ENCODE measurements around the gene ROR2. TPM values are rescaled to one million over a fixed set of nuclear protein-coding genes. Genes with fewer than 3 reads are reported as not detected.

The ROR2 gene
- total RNA-seq, 1 experiment from 2014 or later = 5.9 TPM

DNA sequence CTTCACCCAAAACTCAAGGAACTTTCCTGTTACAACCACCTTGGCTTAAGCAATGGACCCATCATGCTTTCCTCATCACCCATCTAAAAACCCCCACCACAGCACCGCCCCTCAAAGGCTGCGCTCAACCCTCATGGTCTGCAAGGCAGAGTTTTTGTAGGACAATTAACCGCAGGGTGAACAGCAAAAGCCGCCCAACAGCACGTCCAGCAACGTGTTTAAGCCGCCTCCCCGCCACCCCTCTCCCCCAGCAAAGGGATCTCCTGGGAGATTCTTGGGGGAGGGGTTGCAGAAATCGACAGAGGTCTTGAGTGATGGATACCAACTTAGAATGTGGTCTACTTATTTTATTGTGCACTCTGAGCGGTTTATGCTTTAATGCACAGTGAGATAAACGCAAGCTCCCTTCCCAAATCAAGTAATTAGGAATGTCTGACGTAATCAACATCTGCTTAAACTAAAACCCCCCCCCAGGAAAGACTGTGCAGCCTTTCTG, 1.9 kb downstream of the ROR2 start:
- Histone ChIP-seq H3K27ac (ENCODE audit: low read length) (no peak overlapping the region), H3K36me3 (ENCODE audit: control insufficient read depth, insufficient read depth, low read length) (peaks cover 3% of the 10 kb centered on the region; the same call in 1 of the 2 replicates), H3K4me1 (ENCODE audit: control insufficient read depth, insufficient read depth, low read length) (peaks cover 4% of the 10 kb centered on the region; the same call in 1 of the 2 replicates), H3K4me3 (ENCODE audit: low read depth in 2 of 2, low read length in 2 of 2) (peak overlapping the region; percentile 44 to 48), H3K9me3 (ENCODE audit: control insufficient read depth, insufficient read depth, low read depth, low read length) (no peaks in the 10 kb centered on the region), H3K27me3 (ENCODE audit: control insufficient read depth, insufficient read depth, low read length) (peaks cover 4% of the 10 kb centered on the region; the same call in 1 of the 2 replicates)
- ATAC-seq = no peak
- no peak for DNase-seq (ENCODE audit: low read depth, low spot score)
- in situ Hi-C loops (cut with HindIII; ENCODE audit: low pct_unique_long_range_greater_than_20kb, low sequenced_read_pairs) = no loop called here
- TF ChIP-seq, protein P1, sequence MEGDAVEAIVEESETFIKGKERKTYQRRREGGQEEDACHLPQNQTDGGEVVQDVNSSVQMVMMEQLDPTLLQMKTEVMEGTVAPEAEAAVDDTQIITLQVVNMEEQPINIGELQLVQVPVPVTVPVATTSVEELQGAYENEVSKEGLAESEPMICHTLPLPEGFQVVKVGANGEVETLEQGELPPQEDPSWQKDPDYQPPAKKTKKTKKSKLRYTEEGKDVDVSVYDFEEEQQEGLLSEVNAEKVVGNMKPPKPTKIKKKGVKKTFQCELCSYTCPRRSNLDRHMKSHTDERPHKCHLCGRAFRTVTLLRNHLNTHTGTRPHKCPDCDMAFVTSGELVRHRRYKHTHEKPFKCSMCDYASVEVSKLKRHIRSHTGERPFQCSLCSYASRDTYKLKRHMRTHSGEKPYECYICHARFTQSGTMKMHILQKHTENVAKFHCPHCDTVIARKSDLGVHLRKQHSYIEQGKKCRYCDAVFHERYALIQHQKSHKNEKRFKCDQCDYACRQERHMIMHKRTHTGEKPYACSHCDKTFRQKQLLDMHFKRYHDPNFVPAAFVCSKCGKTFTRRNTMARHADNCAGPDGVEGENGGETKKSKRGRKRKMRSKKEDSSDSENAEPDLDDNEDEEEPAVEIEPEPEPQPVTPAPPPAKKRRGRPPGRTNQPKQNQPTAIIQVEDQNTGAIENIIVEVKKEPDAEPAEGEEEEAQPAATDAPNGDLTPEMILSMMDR (IDR thresholded peaks at IDR 0.05) = no peak
- TF ChIP-seq SIN3A (IDR thresholded peaks at IDR 0.05; ENCODE audit: borderline replicate concordance, insufficient read depth, low read depth, low read length) (no peak), TCF7L2 (IDR thresholded peaks at IDR 0.05; ENCODE audit: low read depth, low read length) (no peak), POLR2AphosphoS5 (IDR thresholded peaks at IDR 0.05; ENCODE audit: low read depth, low read length) (no peak), REST (IDR thresholded peaks at IDR 0.05; ENCODE audit: insufficient read depth in 1 of 2, low read depth in 2 of 2, low read length in 1 of 2) (no peak)
- no TSS peak for BruUV-seq (replicated peaks)
- POLR2A ChIA-PET = no interaction called here
- CTCF ChIA-PET = no interaction called here
- intact Hi-C loops (cut with micrococcal nuclease; ENCODE audit: unreplicated experiment) = no loop called here

GRCh38 chr9:91946653-91947488, 3.2 kb downstream of the ROR2 start:
- POLR2A ChIA-PET = no interaction called here

More at GRCh38 chr9:91946653-91947488, 3.2 kb downstream of the ROR2 start:
- BruUV-seq (replicated peaks) = no TSS peak
- Histone ChIP-seq H3K9me3 (ENCODE audit: control insufficient read depth, insufficient read depth, low read depth, low read length) (no peaks in the 10 kb centered on the region), H3K27me3 (ENCODE audit: control insufficient read depth, insufficient read depth, low read length) (peaks cover 4% of the 10 kb centered on the region; the same call in 1 of the 2 replicates), H3K27ac (ENCODE audit: low read length) (no peak overlapping the region), H3K4me3 (ENCODE audit: low read depth in 2 of 2, low read length in 2 of 2) (no peak overlapping the region), H3K36me3 (ENCODE audit: control insufficient read depth, insufficient read depth, low read length) (peaks cover 3% of the 10 kb centered on the region; the same call in 1 of the 2 replicates), H3K4me1 (ENCODE audit: control insufficient read depth, insufficient read depth, low read length) (peaks cover 4% of the 10 kb centered on the region; the same call in 1 of the 2 replicates)
- CTCF ChIA-PET = interaction anchor here (0.5 kb wide), 1 partner anchor 181 kb away, joined by 3 read pairs; no protein-coding TSS in a partner anchor
- no peak for DNase-seq (ENCODE audit: low read depth, low spot score)
- no peak for ATAC-seq
- intact Hi-C loops (cut with micrococcal nuclease; ENCODE audit: unreplicated experiment) = no loop called here
- TF ChIP-seq, protein P1 (IDR thresholded peaks at IDR 0.05) = no peak
- TF ChIP-seq SIN3A (IDR thresholded peaks at IDR 0.05; ENCODE audit: borderline replicate concordance, insufficient read depth, low read depth, low read length) = no peak
- no peak for TF ChIP-seq TCF7L2 (IDR thresholded peaks at IDR 0.05; ENCODE audit: low read depth, low read length)
- TF ChIP-seq POLR2AphosphoS5 (IDR thresholded peaks at IDR 0.05; ENCODE audit: low read depth, low read length) = no peak
- TF ChIP-seq REST (IDR thresholded peaks at IDR 0.05; ENCODE audit: insufficient read depth in 1 of 2, low read depth in 2 of 2, low read length in 1 of 2) = no peak
- in situ Hi-C loops (cut with HindIII; ENCODE audit: low pct_unique_long_range_greater_than_20kb, low sequenced_read_pairs) = no loop called here

Data from Panc1 (cell line).